DOHH2 (cell line): Measurements from ENCODE around the gene TBC1D2B.

Experiments used
- H3F3A ChIP-seq: fragments of 200-600 bp; sonication (generic), shearing (Covaris generic); 2 replicates; pipeline ENCODE4 v1.6.0; 2016; ENCODE audit warnings: antibody characterized with exemption, mild to moderate bottlenecking; ENCODE audit not compliant: control insufficient read depth, insufficient read depth
- H3K27ac ChIP-seq: fragments of 200-600 bp; sonication (generic); 2 replicates; pipeline ENCODE4 v1.5.1; 2014; ENCODE audit warnings: low read depth, mild to moderate bottlenecking, low read length, moderate library complexity
- H3K27me3 ChIP-seq: fragments of 200-600 bp; sonication (generic); 2 replicates; pipeline ENCODE4 v1.6.1; 2014; ENCODE audit warnings: mild to moderate bottlenecking, low read length, mixed read lengths; ENCODE audit not compliant: control insufficient read depth
- H3K36me3 ChIP-seq: fragments of 200-600 bp; sonication (generic); 2 replicates; pipeline ENCODE4 v1.6.1; 2014; ENCODE audit warnings: mild to moderate bottlenecking, low read length, moderate library complexity, mixed read lengths; ENCODE audit not compliant: control insufficient read depth
- H3K4me1 ChIP-seq: fragments of 200-600 bp; sonication (generic); 2 replicates; pipeline ENCODE4 v1.6.1; 2014; ENCODE audit warnings: mild to moderate bottlenecking, low read length, mixed read lengths; ENCODE audit not compliant: control insufficient read depth
- H3K4me2 ChIP-seq: fragments of 200-600 bp; sonication (generic); 2 replicates; pipeline ENCODE4 v1.6.0; 2014; ENCODE audit warnings: mild to moderate bottlenecking, low read length, moderate library complexity
- H3K4me3 ChIP-seq: fragments of 200-600 bp; sonication (generic); 2 replicates; pipeline ENCODE4 v1.5.1; 2014; ENCODE audit warnings: mild to moderate bottlenecking, low read length, mixed read lengths
- H3K79me2 ChIP-seq: fragments of 200-600 bp; sonication (generic); 2 replicates; pipeline ENCODE4 v1.6.1; 2014; ENCODE audit warnings: mild to moderate bottlenecking, low read length, mixed read lengths; ENCODE audit not compliant: control insufficient read depth
- H3K9me2 ChIP-seq: fragments of 200-600 bp; sonication (generic); replicated peaks from 2 replicates; pipeline ENCODE4 v1.6.1; 2014; ENCODE audit warnings: mild to moderate bottlenecking, low read length, mixed read lengths; ENCODE audit not compliant: control insufficient read depth
- H3K9me3 ChIP-seq: fragments of 200-600 bp; sonication (generic); 2 replicates; pipeline ENCODE4 v1.6.1; 2014; ENCODE audit warnings: antibody characterized with exemption, low read length, mixed read lengths; ENCODE audit not compliant: control insufficient read depth, insufficient read depth
- H4K20me1 ChIP-seq: fragments of 200-600 bp; sonication (generic); 2 replicates; pipeline ENCODE4 v1.6.0; 2014; ENCODE audit warnings: low read depth, mild to moderate bottlenecking, antibody characterized with exemption, low read length, moderate library complexity; ENCODE audit not compliant: control insufficient read depth, insufficient read depth
- CTCF ChIP-seq: fragments of 200-600 bp; sonication (generic); IDR thresholded peaks from one replicate; pipeline ENCODE4 v1.5.1; 2014; ENCODE audit warnings: antibody characterized with exemption, mild to moderate bottlenecking, low read depth, low read length; ENCODE audit not compliant: poor library complexity, severe bottlenecking
- EZH2phosphoT487 ChIP-seq: fragments of 200-600 bp; sonication (generic); IDR thresholded peaks from 2 replicates; pipeline ENCODE4 v1.6.1; 2017; ENCODE audit warnings: borderline replicate concordance, mild to moderate bottlenecking, antibody characterized with exemption, low read length, moderate library complexity, mixed read lengths

The TBC1D2B gene

GRCh38 chr15:78101423-78102105 lies 24.1 kb upstream of the TBC1D2B start:
- TF ChIP-seq EZH2phosphoT487 (no peak), CTCF (no peak)
- Histone ChIP-seq H3K4me1 (no peaks in the 10 kb centered on the region), H4K20me1 (no peaks in the 10 kb centered on the region), H3K79me2 (no peaks in the 10 kb centered on the region), H3K4me2 (no peak overlapping the region), H3K9me2 (no peaks in the 10 kb centered on the region), H3K36me3 (no peaks in the 10 kb centered on the region), H3F3A (no peaks in the 10 kb centered on the region), H3K27me3 (no peaks in the 10 kb centered on the region), H3K4me3 (no peak overlapping the region), H3K27ac (no peak overlapping the region), H3K9me3 (no peaks in the 10 kb centered on the region)

GRCh38 chr15:78100886-78101285 lies 23.4 kb upstream of the TBC1D2B start:
- H3K4me1 ChIP-seq: no peaks in the 10 kb centered on the region
- no peak overlapping the region for H3K27ac ChIP-seq
- H3K9me2 ChIP-seq: no peaks in the 10 kb centered on the region
- no peaks in the 10 kb centered on the region for H4K20me1 ChIP-seq
- no peaks in the 10 kb centered on the region for H3K36me3 ChIP-seq
- TF ChIP-seq EZH2phosphoT487 (no peak), CTCF (no peak)
- H3K9me3 ChIP-seq: no peaks in the 10 kb centered on the region
- H3K4me3 ChIP-seq: no peak overlapping the region
- H3K27me3 ChIP-seq: no peaks in the 10 kb centered on the region
- no peaks in the 10 kb centered on the region for H3K79me2 ChIP-seq
- no peaks in the 10 kb centered on the region for H3F3A ChIP-seq
- no peak overlapping the region for H3K4me2 ChIP-seq

- TF ChIP-seq EZH2phosphoT487 (no peak), CTCF (no peak)
- Histone ChIP-seq H3K4me3 (no peak overlapping the region), H3K9me2 (no peaks in the 10 kb centered on the region), H3K79me2 (no peaks in the 10 kb centered on the region), H3F3A (no peaks in the 10 kb centered on the region), H3K4me2 (no peak overlapping the region), H3K36me3 (no peaks in the 10 kb centered on the region), H4K20me1 (0 out of 2 replicates have a peak, but pooled peaks cover 2% of the 10 kb centered on the region), H3K27ac (no peak overlapping the region), H3K9me3 (no peaks in the 10 kb centered on the region), H3K4me1 (no peaks in the 10 kb centered on the region), H3K27me3 (peaks cover 20% of the 10 kb centered on the region; the same call in 1 of the 2 replicates)
Measured at GRCh38 chr15:78098131-78098755, 20.7 kb upstream of the TBC1D2B start.
